ENCODE data around the gene ZXDC.

ZXDC gene

GRCh38 chr3:126413693-126414080, 62.0 kb downstream of the ZXDC start:
- DNase-seq, result no peak

- DNase-seq, result no peak
These were observed 62.6 kb downstream of the ZXDC start for GRCh38 chr3:126412841-126413692.

DNA sequence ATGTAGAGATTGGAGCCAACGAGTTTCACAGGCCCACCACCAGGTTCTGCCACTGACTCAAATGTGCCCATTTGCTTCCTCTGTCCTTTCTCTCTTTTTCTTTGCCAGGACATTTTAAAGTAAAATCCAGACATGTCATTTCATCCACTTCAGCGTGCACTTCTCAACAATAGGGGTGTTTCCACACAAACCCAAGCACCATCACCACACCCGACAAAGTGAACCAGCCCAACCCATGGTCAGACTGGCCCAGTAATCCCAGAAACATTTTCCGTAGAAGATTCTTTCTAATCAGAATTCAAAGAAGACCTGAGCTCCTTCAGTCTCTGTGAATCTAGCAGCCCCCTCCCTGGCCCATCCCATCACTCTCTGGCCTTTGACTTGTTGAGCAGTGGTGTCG, 67.6 kb downstream of the ZXDC start:
- DNase-seq, result no peak

- DNase-seq, result no peak
These were observed 68.2 kb downstream of the ZXDC start for GRCh38 chr3:126407412-126408044.

- DNase-seq, result no peak
These were observed 69.0 kb downstream of the ZXDC start for GRCh38 chr3:126406389-126407296.

DNA sequence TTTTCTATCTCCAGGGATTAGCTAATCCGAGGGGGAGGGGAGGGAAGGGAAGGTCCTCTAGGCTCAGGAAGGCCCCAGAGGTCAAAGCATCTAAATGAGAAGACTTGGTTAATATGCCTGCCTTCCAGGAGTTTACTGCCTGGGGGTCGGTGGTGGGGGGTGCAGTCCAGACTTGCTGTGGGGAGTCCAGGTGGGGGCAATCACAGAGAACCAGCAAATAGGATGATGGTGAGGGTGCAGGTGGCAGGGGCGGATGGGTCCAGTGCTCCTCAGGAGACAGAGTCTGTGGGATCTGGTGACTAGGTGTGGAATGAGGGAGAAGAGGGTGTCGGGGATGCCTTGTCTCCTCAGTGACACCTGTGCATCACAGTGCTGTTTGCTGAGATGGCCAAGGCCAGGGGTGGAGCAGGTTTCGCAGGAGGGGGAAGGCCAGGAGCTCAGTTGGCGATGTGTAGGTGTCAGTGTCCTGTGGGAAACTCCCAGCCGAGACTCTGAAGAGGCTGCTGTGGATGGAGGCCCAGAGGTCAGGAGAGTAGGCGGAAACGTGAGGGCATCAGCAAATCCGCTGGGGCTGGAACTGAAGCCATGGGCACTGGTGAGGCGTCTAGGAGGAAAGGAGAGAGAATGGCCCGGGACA, 72.9 kb downstream of the ZXDC start:
- no peak for DNase-seq

- no peak for DNase-seq
These were observed 73.5 kb downstream of the ZXDC start for GRCh38 chr3:126402178-126402577.

- no peak for DNase-seq
These were observed 74.0 kb downstream of the ZXDC start for GRCh38 chr3:126401611-126402160.

DNA sequence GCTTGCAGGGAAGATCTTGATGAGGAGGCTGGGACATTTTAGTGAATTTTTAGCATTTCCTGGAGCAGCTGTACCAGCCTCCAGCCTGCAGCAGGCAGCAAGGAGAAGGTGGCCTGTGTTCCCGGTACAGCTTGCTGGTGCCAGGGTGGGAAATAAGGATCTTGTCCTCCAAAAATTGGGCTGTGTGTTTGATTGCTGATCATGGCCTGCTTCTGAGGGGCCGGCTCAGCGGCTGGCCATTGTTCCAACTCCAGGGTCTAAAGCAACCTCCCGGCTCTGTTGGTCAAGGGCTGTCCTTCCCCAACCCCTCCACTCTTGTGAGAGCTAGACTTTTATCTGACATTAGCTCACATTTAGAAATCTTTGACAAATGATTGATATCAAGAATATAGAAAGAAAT, 75.9 kb downstream of the ZXDC start:
- DNase-seq, result no peak

DNA sequence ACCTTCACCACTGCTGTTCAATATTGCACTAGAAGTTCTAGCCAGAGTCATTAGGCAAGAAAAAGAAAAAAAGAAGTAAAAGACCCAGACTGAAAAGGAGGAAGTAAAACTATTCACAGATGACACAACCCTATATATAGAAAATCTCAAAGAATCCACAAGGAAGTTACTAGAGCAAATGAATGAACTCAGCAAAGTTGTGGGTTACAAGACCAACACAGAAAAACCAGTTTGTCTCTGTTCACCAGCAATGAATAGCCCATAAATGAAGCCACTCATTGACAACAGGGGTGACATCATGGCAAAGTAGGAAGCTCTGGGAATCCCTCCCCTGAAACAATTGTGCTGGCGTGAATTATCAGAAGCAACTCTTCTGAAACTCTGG, 76.3 kb downstream of the ZXDC start:
- peak; percentile 87 to 92 for DNase-seq

DNA sequence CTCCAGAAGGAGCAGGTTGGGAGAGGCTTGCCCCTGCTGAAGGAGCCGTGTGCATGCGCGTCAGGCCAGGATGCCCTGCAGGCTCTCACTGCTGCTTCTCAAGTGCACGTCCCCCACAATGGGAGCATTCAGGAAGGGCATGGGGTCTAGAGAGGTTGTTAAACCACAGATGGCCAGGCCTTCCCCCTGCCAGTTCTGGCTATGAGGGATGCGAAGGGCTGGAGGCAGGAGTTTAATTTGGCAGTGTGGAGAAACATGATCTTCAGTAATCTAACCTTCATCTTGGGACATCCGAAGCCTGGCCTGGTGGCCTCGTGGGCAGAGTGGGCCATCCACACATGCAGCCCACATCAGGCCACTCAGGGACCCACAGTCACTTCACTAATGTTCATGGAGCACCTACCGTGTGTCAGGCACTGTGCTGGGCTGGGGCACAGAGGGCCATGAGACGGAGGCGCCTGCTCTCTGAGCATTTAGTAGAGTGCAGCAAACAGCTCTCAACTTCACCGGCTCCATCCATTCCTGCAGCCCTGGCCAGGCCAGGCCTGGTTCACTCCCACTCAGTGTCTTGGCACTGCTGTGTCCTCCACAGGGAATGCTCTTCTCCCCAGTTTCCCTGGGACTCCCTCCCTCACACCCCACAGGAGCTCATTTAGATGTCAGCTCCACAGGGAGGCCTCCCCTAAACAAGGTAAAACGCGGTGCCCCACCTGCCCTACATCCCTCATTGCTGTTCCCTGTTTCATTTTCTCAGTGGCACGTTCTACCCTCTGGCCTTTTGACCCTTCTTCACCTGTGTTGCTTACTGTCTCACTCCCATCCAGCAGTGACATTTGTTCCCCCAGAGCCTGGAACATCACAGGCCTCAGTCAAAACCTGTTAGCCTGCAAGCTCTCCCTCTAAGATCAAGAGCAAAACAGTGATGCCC, 77.0 kb downstream of the ZXDC start:
- DNase-seq, result no peak

GRCh38 chr3:126397610-126398422, 77.9 kb downstream of the ZXDC start:
- no peak for DNase-seq

DNA sequence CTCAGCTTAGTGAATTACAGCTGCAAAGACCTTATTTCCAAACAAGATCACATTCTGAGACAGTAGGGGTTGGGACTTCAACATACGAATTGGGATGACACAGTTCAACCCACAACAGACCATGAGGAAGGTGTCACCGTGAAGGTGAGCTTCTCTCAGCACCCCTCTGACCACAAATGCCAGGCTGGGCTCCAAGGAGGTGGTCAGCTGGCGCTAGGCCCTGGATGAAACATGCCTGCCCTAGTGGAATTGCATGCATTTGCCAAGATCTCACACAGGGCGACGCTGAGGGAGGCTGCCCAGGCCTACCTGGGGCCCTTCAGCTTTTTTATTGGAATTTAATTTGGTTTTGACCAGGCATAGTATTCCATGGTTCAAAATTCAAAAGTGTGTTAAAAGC, 79.2 kb downstream of the ZXDC start:
- DNase-seq, result no peak

GRCh38 chr3:126395846-126396513, 79.7 kb downstream of the ZXDC start:
- no peak for DNase-seq

DNA sequence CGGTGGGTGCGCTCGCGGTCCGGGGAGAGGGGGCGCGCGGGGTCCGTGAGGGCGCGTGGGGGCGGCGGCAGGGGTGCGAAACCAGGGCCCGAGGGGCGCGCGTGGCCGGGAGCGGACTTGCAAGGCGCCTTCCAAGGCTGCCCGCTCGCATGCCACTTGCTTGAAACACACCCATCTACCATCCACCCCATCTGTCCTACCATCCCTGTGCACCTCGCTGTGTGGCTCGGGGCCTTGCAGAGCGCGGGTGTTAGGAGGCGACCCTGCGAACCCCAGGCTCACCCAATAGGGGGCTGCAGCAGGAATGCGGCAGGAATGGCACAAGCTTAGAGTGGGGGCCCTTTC, 80.7 kb downstream of the ZXDC start:
- no peak for DNase-seq

GRCh38 chr3:126394179-126394976, 81.3 kb downstream of the ZXDC start, which contains the start of gene CFAP100:
Gene CFAP100 (plus strand): TSS chr3:126394909. CDS start chr3:126396001, 1,092 bp downstream.
- no peak for DNase-seq

DNA sequence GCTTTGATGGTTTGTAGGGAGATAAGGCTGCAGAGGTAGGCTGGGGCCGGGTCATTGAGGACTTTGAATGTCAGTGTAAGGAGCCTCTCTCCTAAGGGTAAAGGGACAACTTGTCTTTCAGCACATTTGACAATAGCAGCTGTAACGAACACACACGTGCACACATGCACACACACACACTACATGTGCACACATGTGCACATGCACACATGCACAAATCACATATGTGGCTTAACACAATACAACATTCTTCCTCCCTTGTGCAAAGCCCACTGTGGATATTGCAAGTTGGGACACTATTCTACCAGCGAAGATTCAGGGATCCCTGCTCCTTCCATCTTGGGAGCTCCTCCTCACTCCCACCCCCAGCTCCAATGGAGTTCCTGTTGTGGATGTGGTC, 82.1 kb downstream of the ZXDC start:
- DNase-seq, result no peak

DNA sequence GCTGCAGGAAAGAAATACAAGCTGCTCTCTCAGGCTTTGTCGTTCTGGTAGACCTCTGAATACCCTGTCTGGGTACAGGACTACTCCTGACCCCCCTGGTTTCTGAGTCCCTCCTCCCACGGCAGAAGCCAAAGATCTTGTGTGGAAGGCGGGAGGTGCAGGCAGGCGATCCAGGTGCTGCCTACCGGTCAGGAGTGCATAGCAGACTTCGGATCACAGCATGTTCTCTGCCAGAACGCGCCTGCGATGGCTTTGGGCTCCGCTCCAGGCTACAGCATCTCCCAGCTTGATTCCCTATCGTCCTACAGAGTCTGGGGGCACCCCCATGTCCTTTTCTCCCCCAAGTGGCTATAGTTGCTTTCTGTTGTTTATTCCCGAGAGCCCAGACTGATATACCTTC, 83.4 kb downstream of the ZXDC start:
- no peak for DNase-seq

DNA sequence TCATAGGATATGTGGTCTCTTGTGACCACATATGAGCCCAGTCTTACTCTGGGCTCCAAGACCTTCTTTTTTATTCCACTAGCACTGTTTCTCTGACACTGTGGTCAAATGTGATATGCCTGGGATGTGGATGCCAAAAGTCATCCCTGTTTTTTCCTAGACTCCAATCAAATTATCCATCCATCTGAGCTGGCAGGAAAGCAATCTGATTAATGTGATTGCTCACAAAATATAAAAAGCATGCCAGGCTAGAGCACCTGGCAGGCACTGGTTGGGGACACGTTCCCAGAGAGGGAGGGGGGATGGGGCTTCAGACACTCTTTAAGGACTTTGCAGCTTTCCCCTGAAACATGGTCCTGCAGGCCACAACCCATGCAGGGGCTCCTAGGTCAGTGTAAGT, 84.1 kb downstream of the ZXDC start:
- no peak for DNase-seq

All from Kasumi-1 (cell line).